PFSK-1 (cell line): ENCODE results near the gene TRNP1.

Experiments used
- FOXP2 ChIP-seq: optimal IDR thresholded peaks from 2 replicates; pipeline ENCODE3; 2011; ENCODE audit warnings: borderline replicate concordance, control low read depth, inconsistent platforms; ENCODE audit not compliant: insufficient read depth; ENCODE audit errors: extremely low read length, extremely low read depth
- POLR2AphosphoS5 ChIP-seq: IDR thresholded peaks from 2 replicates; pipeline ENCODE4 v1.6.1; 2012; ENCODE audit warnings: low read depth, mild to moderate bottlenecking, control low read depth, low read length, moderate library complexity
- SIN3A ChIP-seq: IDR thresholded peaks from 2 replicates; pipeline ENCODE4 v1.6.1; 2012; ENCODE audit warnings: mild to moderate bottlenecking, low read length, moderate library complexity, borderline replicate concordance; ENCODE audit not compliant: insufficient read depth

- no peak for TF ChIP-seq FOXP2
- TF ChIP-seq SIN3A, result no peak
- no peak for TF ChIP-seq POLR2AphosphoS5
Observed at GRCh38 chr1:27026621-27027574, 33.4 kb downstream of the TRNP1 start.
